Measurements from ENCODE around the gene MSL2.
"Not testable (repeated sequence)": the region's sequence is repeated elsewhere in the genome, so short reads cannot be mapped to it uniquely, and the experiment has no call there.

Gene MSL2, protein sequence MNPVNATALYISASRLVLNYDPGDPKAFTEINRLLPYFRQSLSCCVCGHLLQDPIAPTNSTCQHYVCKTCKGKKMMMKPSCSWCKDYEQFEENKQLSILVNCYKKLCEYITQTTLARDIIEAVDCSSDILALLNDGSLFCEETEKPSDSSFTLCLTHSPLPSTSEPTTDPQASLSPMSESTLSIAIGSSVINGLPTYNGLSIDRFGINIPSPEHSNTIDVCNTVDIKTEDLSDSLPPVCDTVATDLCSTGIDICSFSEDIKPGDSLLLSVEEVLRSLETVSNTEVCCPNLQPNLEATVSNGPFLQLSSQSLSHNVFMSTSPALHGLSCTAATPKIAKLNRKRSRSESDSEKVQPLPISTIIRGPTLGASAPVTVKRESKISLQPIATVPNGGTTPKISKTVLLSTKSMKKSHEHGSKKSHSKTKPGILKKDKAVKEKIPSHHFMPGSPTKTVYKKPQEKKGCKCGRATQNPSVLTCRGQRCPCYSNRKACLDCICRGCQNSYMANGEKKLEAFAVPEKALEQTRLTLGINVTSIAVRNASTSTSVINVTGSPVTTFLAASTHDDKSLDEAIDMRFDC

DNA sequence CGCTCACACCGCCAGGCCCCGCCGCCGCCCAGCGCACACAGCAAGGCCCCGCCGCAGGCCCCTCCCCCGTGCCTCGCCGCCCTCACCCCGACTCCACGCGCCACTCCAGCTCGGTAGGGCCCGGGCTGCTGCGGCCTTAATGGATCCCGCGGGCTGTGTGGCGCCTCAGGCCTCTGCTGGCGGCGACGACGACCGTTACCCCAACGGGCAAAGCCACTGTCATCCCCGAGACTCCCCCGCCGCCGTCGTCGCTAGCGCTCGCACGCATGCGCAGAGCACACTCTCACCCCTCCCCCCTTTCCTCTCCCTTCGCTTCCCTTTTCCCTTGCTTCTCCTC is at the start of gene MSL2:
TSS of gene MSL2 (minus strand) at position 272 of the 337 bp plus-strand sequence. CDS start 1,222 bp downstream, outside the sequence.
- no peak for DNase-seq

DNA sequence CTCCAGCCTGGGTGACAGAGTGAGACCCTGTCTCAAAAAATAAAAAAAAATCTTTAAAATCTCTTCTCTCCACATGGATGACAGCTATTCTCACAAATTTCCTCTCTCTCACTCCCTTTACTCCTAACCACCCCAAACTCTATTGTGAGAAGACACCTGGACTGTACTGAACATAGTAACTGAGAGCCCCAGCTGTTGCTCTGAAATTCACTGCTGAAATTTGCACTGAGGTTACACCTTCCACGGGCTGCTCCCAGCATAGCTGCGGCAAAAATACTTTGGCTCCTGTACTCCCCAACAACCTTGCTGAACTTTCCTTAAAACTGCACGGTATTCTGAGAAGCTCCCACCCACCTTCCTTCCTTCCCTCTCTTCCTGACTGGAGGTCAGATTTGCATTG is 49.6 kb upstream of the MSL2 start:
- DNase-seq = no peak

DNA sequence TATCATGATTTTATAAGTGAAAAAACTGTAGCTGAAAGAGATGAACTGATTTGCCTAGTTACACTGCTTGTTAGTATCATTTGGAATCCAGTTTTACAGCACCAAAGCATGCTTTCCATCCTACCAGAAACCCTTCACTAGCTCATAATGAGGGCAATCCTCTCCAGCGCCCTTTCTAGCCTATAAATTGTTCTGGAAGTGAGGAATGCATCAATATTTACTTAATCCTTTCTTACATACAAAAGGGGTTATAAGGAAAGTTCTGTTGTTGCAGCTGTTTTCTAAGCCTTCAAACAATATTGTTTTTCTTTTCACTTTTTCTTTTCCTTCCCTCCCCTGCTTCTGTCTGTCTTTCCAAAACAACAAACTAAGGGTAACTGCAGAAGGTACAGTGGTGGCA is 43.0 kb upstream of the MSL2 start:
- DNase-seq = no peak

DNA sequence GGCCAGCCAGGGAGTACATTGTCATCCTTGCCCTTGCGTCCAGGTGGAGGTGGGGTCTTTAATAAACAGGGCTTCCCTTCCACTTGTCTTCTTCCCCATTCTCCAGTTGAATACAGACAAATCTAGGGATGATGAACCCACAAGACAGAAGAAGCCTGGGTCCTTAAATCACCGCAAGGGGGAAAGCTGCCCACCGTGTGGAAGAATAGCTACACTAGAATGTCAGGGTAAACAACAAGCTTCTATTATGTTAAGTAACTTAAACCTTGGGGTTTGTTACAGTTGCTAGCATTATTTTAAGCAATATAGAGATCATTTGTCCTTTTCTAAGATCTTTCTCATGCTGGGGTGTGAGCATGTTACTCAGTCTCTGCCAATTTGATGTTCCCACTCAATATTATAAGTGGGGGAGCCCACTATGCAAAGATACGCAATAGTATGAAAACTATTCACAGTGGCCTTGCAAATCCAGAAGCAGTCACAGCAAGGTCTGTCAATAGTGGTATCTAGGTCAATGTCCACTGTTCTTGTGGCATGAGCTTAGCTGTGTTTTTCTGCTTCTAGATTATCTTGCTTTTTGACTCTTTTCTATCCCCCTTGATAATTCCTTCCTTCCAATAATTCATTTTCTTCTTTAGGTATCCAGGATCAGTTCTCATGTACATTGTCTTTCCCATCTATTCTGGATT is 42.0 kb upstream of the MSL2 start:
- no peak for DNase-seq

DNA sequence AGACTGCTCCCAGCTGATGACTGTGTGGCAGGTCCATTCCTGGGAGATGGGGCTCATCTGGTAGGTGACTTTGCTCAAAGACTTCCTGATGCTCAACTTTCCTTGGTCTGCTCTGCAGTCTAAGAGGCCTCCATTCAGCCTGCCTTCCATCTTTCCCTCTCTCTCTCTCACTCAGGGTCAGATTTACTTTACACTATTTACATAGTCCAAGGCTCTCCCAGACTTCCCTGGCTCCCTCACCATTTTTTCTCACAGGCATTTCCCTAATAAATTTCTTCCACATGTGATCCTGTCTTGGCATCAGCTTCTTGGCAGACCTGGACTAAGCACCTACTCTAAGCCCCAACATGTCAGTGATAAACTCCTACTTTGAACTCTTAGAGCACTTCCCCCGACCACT is 41.0 kb upstream of the MSL2 start:
- no peak for DNase-seq

DNA sequence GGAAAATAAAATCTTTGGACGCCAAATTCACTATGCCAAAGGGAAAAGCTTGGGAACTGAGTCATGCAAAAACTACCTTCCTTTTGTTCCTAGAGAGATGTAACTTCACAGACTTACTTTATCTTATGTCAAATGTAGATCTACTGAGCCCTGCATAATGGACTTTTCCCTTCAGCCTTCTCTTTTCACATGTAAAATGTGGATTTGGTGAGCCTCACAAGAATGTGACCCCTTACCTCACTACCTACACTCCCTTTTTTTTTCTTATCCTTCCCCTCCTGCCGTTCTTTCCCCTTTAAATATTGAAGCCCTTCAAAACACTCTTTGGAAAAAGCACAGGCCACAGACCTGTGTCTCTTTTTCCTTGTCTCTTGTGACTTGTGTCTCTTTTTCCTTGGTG is 40.0 kb upstream of the MSL2 start:
- DNase-seq = no peak

DNA sequence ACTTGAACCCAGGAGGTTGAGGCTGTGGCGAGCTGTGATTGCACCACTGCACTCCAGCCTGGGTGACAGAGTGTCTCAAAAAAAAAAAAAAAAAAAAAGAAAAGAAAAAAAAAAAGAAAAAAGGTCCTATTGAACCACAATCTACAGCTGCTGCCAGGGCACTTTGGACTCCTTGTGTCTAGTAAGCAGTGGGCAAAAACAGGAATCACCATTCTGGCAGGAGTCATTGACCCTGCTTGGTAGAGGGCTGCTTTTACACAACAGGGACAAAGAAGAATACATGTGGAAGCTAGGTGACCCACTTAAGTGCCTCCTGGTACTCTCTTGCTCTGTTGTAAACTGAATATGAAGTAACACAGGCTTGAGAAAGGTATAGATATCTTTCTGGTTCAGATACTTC is 39.4 kb upstream of the MSL2 start:
- DNase-seq = no peak

DNA sequence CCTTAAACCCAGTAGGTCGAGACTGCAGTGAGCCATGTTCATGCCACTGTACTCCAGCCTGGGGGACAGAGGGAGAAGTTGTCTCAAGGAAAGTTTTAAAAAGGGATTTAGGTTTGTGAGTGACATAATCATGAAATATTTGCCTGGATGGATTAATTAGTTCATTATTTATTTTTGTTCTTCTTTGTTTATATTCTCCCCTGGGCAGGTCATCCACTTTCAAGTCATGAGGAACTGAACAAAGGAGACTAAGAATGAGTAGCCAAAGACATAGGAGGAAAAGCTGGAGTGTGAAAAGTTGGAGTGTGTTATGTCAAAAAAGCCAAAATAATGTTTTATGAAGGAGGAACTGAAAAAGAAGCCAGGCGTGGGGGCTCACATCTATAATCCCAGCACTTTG is 36.3 kb upstream of the MSL2 start:
- no peak for DNase-seq

DNA sequence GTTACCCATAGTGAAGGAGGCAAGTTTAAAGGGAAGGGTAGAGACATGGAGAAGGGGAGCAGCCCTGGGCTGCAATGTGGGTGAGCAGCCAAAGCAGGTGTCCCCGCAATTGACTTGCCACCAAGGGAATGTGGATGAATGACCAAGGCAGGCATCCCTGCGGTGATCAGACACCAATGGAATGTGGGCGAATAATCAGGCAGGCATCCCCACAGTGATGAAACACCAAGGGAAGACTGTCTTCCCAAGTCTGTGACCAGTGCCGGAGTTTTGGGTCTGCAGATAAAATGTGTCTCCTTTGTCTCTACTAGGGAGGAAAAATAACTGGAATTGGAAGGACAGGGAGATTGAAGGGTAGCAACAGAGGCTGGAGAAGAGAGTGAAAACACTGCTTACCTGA is 26.6 kb upstream of the MSL2 start:
- not testable (repeated sequence) for DNase-seq

DNA sequence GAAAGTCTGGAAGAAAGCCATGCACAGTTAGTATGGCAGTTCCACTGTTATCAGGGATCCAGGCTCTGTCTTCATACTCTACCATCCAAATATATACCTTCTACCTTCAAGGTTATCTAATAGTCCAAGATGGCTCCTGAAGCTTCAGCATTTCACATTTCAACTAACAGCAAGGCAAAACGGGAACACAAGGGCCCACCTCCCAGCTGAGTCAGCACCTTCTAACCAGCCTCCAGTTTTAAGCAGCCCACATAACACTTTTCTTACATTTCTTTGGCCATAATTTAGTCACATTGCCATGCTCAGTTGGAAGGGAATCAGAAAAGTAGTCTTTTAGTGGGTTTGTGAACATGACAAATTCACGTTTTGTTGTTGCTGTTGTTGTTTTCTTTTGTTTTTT is 15.4 kb upstream of the MSL2 start:
- no peak for DNase-seq

DNA sequence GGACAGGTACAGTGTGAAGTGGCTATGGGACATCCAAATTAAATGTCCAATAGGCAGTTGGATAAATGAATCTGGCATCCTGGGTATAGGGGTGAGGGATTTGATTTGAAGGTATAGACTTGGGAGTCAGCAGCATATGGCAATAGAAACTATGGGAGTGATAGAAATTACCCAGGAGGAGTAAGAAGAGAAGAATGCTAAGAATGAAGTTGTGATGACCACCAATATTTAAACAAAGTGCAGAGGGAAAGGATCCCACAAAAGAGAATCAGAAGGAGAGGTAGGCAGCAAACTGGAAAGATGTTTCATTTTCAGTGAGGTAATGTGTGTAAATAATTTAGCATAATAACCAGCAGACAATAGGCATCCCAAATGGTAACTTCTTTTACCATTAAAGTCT is 13.8 kb upstream of the MSL2 start:
- DNase-seq = no peak

DNA sequence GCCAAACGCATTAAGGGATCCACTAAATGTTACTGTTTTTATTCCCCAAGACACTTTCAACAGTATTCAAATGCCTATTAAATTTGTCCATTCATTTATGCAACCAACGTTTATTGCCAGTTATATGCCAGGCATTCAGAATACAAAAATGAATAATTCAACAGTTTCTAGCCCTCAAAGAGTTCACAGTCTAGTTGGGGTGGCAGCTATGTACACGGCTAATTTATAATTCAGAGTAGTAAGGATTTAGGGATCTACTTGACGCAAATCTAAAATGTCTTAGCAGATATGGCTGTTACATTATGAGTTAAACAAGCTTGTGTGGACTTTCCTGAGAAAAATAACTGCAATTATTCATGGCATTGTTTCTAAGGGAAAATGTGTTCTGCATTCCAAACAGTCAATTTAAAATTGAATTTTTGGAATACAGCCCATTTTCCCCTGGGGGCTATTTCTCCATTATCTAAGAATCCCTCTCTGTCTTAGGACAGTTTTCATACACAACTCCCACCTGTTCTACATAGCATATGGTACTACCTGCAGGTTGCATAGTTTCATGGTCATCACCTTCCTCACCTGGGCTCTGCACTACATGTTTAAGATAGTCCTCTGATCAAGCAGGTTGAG is 11.5 kb upstream of the MSL2 start:
- no peak for DNase-seq

DNA sequence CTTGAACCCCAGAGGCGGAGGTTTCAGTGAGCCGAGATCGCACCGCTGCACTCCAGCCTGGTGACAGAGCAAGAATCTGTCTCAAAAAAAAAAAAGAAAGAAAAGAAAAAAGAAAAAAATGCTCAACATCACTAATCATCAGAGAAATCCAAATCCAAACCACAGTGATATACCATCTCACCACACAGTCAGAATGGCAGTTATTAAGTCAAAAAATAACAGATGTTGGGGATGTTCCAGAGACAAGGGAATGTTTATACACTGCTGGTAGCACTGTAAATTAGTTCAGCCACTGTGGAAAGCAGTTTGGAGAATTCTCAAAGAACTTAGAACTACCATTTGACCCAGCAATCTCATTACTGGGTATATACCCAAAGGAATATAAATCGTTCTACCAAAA is 3.1 kb upstream of the MSL2 start:
- not testable (repeated sequence) for DNase-seq

DNA sequence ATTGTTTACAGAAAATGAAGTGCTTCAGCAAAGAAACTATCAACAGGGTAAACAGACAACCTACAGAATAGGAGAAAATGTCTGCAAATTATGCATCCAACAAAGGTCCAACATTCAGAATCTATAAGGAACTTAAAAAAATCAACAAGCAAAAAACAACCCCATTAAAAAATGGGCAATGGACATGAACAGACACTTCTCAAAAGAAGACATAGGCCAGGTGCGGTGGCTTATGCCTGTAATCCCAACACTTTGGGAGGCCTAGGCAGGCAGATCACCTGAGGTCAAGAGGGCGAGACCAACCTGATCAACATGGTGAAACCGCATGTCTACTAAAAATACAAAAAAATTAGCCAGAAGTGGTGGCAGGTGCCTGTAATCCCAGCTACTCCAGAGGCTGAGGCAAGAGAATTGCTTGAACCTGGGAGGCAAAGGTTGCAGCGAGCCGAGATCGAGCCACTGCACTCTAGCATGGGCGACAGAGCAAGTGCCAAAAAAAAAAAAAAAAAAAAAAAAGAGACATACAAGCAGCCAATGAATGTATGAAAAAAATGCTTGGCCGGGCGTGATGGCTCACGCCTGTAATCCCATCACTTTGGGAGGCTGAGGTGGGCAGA is 2.4 kb upstream of the MSL2 start:
- not testable (repeated sequence) for DNase-seq

DNA sequence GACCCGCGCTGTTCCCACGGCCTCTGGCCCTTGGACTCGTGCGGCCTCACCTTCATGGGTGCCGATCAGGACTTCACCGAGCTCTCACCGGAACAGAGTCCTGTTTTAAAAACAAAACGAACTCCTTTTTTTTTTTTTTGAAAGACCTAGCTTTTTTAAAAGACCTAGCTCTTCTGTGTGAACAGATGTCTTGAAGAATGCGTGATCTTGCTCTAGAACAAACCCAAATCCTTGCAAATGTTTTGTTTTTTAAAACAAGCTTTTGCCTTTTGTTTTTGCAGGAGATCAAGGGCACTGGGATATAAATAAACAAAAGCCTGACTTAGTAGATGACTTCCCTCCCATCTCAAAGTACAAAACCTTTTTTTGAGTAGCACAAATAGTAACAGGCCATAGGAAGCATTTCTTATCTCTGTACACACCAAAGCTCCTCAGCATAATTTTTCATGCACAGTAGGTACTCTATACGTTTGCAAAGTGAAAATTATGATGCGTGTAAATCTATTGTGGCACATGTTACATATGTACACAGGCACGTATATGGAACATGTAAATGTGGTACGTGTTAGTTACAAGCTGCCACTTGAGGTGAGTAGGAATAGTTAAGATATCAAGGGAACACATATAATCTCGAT is 1.1 kb upstream of the MSL2 start:
- no peak for DNase-seq

DNA sequence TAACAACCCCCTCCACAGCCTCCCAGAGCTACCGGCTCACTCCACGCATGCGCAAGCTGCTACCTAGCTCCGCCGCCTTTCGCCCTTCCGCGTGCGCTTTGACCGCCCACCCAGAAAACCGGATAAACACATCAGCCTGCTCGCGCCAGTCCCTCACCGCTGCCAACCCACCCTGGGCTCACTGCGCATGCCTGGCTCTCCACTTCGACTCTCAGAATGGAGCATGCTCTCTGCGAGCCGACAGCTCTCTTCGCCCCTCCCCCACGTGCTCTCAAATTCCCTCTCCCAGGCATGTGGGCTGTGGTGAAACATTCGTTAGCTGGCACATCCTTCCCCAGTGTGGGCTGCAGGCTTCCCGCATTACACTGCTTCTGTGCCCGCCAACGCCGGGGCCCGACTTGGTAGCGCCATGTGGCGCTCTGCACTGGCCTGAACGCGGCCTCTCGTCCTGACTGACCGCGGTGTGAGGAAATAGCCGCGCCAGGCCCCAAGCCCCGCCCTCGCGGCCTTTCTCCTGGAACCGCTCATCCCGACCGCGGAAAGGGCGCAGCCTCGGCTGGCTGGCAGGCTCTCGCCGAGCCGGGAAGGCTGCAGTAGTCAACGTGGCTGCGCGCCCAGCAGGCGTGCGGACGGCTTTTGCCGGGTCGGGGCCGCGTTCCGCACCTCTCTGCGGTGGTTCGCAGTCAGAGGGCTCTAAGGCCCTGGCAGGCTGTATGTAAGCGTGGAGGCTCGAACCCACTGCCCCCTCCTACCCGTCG is 445 bp upstream of the MSL2 start:
- peak; percentile 100 for DNase-seq

DNA sequence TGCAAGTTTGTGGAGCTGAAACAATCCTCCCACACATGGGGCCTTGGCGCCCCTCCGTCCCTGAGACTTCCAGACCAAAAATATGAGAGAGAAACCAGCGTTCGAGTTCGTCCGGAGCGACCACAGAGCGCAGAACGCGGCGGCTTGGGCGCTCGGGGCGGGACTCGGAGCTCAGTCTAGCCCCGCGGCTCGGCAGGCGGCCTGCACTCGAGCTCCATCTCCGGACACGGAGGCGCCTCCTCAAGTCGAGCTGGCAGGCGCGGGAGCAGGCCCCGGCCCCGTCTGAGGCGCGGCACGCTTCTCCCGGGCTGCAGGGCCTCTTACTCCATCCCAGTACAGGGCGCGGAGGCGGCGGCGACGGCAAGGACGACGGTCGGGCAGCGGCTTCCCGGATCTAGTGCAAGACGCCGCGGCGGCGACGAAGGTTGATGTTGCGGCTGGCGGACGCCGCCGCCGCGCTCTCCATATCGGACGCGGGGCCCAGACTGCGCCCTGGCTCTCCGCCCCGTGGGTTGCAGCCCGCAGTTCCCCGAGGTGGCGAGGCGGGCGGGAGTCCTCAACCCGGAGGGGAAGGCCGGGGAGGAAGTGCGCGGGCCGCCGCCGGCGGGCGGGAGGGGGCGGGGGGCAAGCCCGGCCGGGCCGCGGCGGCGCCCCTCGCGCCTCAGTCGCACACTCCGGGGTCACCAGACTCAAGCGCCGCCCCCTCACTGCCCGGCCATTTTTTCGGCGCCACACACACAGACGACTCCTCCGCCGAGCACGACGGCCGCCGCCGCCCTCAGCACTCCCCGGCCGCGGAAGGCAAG is 674 bp downstream of the MSL2 start:
- DNase-seq = peak; percentile 80

DNA sequence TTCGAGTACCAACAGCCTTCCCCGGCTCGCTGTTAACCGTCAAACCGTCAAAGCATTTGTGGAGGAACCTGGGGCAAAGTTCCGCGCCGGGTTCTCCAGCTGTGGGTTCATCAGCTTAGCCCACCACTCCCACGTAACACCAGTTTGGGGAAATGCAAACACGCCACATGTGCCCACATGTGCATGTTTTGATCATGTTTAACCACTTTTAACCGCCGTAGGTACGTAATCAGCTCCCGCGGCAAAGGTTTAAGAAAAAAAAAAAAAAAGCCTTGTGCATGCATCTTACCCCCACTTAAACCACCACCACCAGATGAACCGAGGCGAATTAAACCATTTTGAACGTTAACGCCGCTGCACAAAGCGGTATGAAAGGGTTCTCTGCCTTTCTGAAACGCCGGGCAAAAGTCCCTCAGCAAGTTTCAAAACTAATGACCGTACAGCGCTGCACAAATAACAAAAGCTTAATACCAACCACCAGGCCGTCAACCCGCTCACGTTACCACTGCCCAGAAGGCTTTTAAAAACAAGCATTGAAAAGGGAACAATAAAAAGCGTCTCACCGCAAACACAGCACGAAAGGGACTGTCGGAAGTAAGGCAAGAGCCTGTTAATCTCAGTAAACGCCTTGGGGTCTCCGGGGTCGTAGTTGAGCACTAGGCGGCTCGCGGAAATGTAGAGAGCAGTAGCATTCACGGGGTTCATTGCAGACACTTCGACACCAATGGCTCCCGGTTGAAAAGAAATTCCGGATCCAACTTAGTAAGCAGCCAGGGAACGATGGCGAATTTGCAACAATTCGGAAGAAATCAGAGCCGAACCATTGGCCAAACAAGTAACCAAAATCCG is 1.5 kb downstream of the MSL2 start:
- DNase-seq = peak; percentile 79

DNA sequence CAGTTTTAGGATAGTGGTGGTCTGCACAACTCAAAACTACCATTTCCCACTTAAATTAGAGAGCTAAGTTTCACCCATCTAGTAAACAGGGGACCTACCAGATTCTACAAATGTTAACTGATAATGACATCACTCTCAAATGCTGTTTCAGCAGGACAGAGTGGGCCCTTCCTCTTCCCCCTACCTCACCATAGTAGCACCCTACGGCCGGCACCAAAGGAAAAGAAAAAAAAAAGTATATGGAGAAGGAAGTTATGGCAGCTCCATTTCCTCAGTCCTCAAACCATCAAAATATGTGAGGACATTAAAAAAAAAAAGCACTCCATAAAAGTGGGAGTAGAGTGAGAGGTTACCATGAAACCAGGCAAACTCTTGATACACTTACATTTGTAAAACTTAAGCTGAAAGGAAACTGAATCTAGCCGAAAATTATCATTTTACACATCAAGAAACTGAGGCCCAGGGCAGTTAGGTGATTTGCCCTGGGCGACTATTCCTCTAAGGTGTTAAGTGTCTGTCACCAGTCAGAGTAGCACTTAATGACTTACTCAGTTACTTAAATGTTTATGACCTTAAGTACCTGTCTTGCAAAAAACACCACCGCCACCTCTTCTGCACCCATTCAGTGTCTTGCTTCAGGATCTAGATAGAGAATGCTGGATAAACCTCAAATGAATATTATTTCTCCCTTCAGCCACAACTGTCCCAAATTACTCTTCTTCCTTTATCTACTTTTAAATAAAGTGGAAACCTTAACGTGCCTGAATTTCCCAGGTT is 2.7 kb downstream of the MSL2 start:
- peak; percentile 15 for DNase-seq

Measured in stimulated activated CD4-positive, alpha-beta T cell treated with anti-CD3 and anti-CD28 coated beads, Interleukin-15, amount 100 ng/mL, for 24 hours (primary cell).